ENCODE data around the gene HIRA.

The HIRA gene

GRCh38 chr22:19457828-19458428 is 26.4 kb upstream of the HIRA start:
- no peak overlapping the region for H3K9ac ChIP-seq (ENCODE audit: low read depth, low read length)
- no peak overlapping the region for H3K27ac ChIP-seq (ENCODE audit: low read length)
- no peaks in the 10 kb centered on the region for H3K27me3 ChIP-seq (ENCODE audit: insufficient read depth, low read length)
- H3K4me3 ChIP-seq (ENCODE audit: low read length): no peak overlapping the region
- peaks cover 77% of the 10 kb centered on the region for H3K36me3 ChIP-seq (ENCODE audit: insufficient read depth, low read depth, low read length)
- H3K9me3 ChIP-seq (ENCODE audit: insufficient read depth, low read depth, low read length): no peaks in the 10 kb centered on the region
- H3K4me1 ChIP-seq (ENCODE audit: insufficient read depth, low read length): no peaks in the 10 kb centered on the region

GRCh38 chr22:19456541-19456940 is 25.0 kb upstream of the HIRA start:
- Histone ChIP-seq H3K9ac (ENCODE audit: low read depth, low read length) (no peak overlapping the region), H3K9me3 (ENCODE audit: insufficient read depth, low read depth, low read length) (no peaks in the 10 kb centered on the region), H3K4me3 (ENCODE audit: low read length) (no peak overlapping the region), H3K27ac (ENCODE audit: low read length) (no peak overlapping the region), H3K36me3 (ENCODE audit: insufficient read depth, low read depth, low read length) (peaks cover 85% of the 10 kb centered on the region), H3K27me3 (ENCODE audit: insufficient read depth, low read length) (no peaks in the 10 kb centered on the region), H3K4me1 (ENCODE audit: insufficient read depth, low read length) (no peaks in the 10 kb centered on the region)

GRCh38 chr22:19455585-19456370 is 24.2 kb upstream of the HIRA start:
- no peak overlapping the region for H3K9ac ChIP-seq (ENCODE audit: low read depth, low read length)
- no peaks in the 10 kb centered on the region for H3K27me3 ChIP-seq (ENCODE audit: insufficient read depth, low read length)
- H3K27ac ChIP-seq (ENCODE audit: low read length): no peak overlapping the region
- peaks cover 85% of the 10 kb centered on the region for H3K36me3 ChIP-seq (ENCODE audit: insufficient read depth, low read depth, low read length)
- H3K4me3 ChIP-seq (ENCODE audit: low read length): no peak overlapping the region
- no peaks in the 10 kb centered on the region for H3K9me3 ChIP-seq (ENCODE audit: insufficient read depth, low read depth, low read length)
- H3K4me1 ChIP-seq (ENCODE audit: insufficient read depth, low read length): no peaks in the 10 kb centered on the region

DNA sequence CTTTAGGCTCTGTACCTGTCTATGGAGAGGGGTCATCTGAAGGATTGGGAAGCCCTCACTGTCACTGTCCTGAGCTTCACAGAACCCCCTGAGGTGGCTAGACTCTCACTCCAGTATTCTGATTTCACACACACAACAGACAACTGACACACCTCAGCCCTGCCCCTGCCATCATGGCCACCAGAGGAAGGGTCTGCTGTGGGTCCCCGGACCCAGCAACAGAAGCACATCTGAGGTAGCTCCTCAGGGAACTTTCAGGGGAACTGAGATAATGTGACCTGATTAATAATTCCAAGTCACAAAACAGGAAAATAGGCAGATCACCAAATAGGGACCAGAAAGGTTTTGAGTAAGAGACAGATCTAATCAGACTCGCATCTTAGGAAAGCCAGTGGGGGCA is 23.5 kb upstream of the HIRA start:
- Histone ChIP-seq H3K4me3 (ENCODE audit: low read length) (no peak overlapping the region), H3K4me1 (ENCODE audit: insufficient read depth, low read length) (no peaks in the 10 kb centered on the region), H3K36me3 (ENCODE audit: insufficient read depth, low read depth, low read length) (peaks cover 88% of the 10 kb centered on the region), H3K27me3 (ENCODE audit: insufficient read depth, low read length) (no peaks in the 10 kb centered on the region), H3K9me3 (ENCODE audit: insufficient read depth, low read depth, low read length) (no peaks in the 10 kb centered on the region), H3K9ac (ENCODE audit: low read depth, low read length) (no peak overlapping the region), H3K27ac (ENCODE audit: low read length) (no peak overlapping the region)

DNA sequence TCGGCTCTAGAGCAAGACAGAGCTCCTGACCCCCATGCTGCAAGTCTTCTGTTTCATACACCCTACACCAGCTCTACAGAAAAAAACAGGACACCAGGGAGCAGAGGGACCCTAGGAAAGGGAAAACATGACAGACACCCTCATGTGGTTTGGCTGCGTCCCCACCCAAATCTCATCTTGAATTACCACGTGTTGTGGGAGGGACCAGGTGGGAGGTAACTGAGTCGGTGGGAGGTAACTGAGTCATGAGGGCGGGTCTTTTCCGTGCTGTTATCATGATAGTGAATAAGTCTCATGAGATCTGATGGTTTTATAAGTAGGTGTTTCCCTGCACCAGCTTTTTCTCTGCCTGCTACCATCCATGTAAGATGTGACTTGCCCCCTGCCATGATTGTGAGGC is 22.6 kb upstream of the HIRA start:
- no peaks in the 10 kb centered on the region for H3K9me3 ChIP-seq (ENCODE audit: insufficient read depth, low read depth, low read length)
- H3K27me3 ChIP-seq (ENCODE audit: insufficient read depth, low read length): no peaks in the 10 kb centered on the region
- H3K9ac ChIP-seq (ENCODE audit: low read depth, low read length): no peak overlapping the region
- H3K4me1 ChIP-seq (ENCODE audit: insufficient read depth, low read length): no peaks in the 10 kb centered on the region
- no peak overlapping the region for H3K27ac ChIP-seq (ENCODE audit: low read length)
- no peak overlapping the region for H3K4me3 ChIP-seq (ENCODE audit: low read length)
- peaks cover 91% of the 10 kb centered on the region for H3K36me3 ChIP-seq (ENCODE audit: insufficient read depth, low read depth, low read length)

DNA sequence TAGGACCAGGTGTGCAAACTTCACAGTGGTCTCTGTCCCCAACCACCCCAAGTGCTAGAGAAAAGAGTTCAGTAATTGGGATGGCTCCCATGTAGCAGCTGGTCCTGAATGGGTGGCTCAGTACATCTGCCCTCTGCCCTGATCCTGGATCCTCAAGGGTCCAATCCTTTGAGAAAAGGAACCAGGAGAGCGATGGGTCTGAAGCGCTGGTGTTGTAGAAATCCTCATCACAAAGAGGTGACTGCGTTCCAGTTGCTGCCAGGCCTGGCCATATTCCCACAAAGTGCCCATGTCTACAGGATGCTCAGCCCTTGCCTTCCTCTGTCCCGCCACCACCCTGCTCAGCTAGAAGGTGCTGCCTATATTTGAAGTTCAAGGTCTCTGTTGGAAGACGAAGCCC is 22.2 kb upstream of the HIRA start:
- no peak overlapping the region for H3K4me3 ChIP-seq (ENCODE audit: low read length)
- no peak overlapping the region for H3K27ac ChIP-seq (ENCODE audit: low read length)
- H3K4me1 ChIP-seq (ENCODE audit: insufficient read depth, low read length): no peaks in the 10 kb centered on the region
- peaks cover 88% of the 10 kb centered on the region for H3K36me3 ChIP-seq (ENCODE audit: insufficient read depth, low read depth, low read length)
- no peaks in the 10 kb centered on the region for H3K27me3 ChIP-seq (ENCODE audit: insufficient read depth, low read length)
- no peak overlapping the region for H3K9ac ChIP-seq (ENCODE audit: low read depth, low read length)
- no peaks in the 10 kb centered on the region for H3K9me3 ChIP-seq (ENCODE audit: insufficient read depth, low read depth, low read length)

DNA sequence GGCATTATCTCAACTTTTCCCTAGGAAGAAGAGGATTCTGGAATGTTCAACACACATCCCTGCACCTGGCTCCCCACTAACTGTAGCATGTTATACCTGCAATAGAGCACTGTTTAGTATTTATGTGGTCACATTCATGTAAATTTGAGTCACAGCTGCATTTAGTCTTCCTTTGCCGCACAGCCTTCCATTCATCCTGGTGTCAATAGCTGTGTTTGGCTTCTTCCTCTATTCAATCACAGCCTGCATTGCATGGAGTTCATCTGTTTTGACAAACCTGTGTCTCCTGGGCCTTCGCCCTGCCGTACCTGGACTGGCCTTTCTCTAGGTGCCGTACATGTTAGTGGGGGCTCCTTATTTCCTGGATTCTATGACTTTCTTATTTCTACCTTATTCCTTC is 20.0 kb upstream of the HIRA start:
- H3K27ac ChIP-seq (ENCODE audit: low read length): no peak overlapping the region
- H3K36me3 ChIP-seq (ENCODE audit: insufficient read depth, low read depth, low read length): peaks cover 74% of the 10 kb centered on the region
- peaks cover 2% of the 10 kb centered on the region; the same call in 1 of the 2 replicates for H3K4me1 ChIP-seq (ENCODE audit: insufficient read depth, low read length)
- H3K4me3 ChIP-seq (ENCODE audit: low read length): no peak overlapping the region
- no peaks in the 10 kb centered on the region for H3K9me3 ChIP-seq (ENCODE audit: insufficient read depth, low read depth, low read length)
- no peak overlapping the region for H3K9ac ChIP-seq (ENCODE audit: low read depth, low read length)
- H3K27me3 ChIP-seq (ENCODE audit: insufficient read depth, low read length): peaks cover 3% of the 10 kb centered on the region

GRCh38 chr22:19450363-19451175 is 19.0 kb upstream of the HIRA start:
- Histone ChIP-seq H3K4me1 (ENCODE audit: insufficient read depth, low read length) (peaks cover 2% of the 10 kb centered on the region; the same call in 1 of the 2 replicates), H3K9me3 (ENCODE audit: insufficient read depth, low read depth, low read length) (no peaks in the 10 kb centered on the region), H3K27me3 (ENCODE audit: insufficient read depth, low read length) (peaks cover 10% of the 10 kb centered on the region), H3K36me3 (ENCODE audit: insufficient read depth, low read depth, low read length) (peaks cover 64% of the 10 kb centered on the region), H3K9ac (ENCODE audit: low read depth, low read length) (no peak overlapping the region), H3K4me3 (ENCODE audit: low read length) (no peak overlapping the region), H3K27ac (ENCODE audit: low read length) (no peak overlapping the region)

DNA sequence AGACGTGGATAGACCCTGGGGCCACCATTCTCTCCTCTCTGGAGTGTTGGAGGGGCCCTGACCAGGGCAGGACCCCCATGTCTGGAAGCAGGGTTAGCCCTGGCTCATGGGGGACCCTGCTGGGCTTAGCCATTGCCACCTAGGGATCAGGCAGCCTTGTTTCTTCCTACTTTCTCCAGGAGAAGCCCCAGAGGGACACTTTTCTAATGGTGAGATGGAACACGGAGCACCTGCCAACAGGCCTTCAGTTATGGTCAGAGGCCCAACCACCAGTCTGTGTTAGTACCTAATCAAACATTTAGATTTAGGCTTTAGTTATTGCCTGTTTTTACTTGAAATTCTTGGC is 17.9 kb upstream of the HIRA start:
- Histone ChIP-seq H3K9me3 (ENCODE audit: insufficient read depth, low read depth, low read length) (no peaks in the 10 kb centered on the region), H3K36me3 (ENCODE audit: insufficient read depth, low read depth, low read length) (peaks cover 62% of the 10 kb centered on the region), H3K4me1 (ENCODE audit: insufficient read depth, low read length) (peaks cover 2% of the 10 kb centered on the region; the same call in 1 of the 2 replicates), H3K9ac (ENCODE audit: low read depth, low read length) (no peak overlapping the region), H3K4me3 (ENCODE audit: low read length) (no peak overlapping the region), H3K27ac (ENCODE audit: low read length) (no peak overlapping the region), H3K27me3 (ENCODE audit: insufficient read depth, low read length) (peaks cover 10% of the 10 kb centered on the region)

GRCh38 chr22:19448739-19449421 is 17.3 kb upstream of the HIRA start:
- H3K9ac ChIP-seq (ENCODE audit: low read depth, low read length): no peak overlapping the region

DNA sequence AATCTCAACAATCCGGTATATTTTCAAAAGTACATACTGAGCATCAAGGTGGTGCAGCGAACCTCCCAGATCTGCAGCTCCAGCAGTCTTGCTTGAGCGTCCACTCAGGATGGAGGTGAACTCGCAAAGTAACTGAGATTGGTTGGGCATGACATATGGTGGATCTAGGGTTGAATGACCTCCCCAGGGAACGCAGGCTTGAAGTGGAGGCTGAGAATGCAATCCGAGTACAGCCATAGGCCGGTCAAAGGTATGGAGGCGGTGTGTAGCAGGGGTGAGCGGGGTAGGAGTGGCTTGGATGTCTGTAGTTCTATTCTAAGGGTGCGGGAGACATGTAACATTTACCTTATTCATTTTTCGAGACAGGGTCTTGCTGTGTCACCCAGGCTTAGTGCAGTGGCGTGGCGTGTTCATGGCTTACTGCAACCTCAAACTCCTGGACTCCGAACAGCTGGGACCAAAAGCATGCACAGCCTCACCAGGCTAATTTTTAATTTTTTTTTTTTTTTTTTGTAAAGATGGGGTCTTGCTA is 16.6 kb upstream of the HIRA start:
- no peaks in the 10 kb centered on the region for H3K9me3 ChIP-seq (ENCODE audit: insufficient read depth, low read depth, low read length)
- peak overlapping the region; percentile 24 for H3K27ac ChIP-seq (ENCODE audit: low read length)
- H3K27me3 ChIP-seq (ENCODE audit: insufficient read depth, low read length): peaks cover 10% of the 10 kb centered on the region
- peak overlapping the region; percentile 87 for H3K4me3 ChIP-seq (ENCODE audit: low read length)
- H3K36me3 ChIP-seq (ENCODE audit: insufficient read depth, low read depth, low read length): peaks cover 62% of the 10 kb centered on the region
- H3K9ac ChIP-seq (ENCODE audit: low read depth, low read length): peak overlapping the region; percentile 88
- H3K4me1 ChIP-seq (ENCODE audit: insufficient read depth, low read length): peaks cover 2% of the 10 kb centered on the region; the same call in 1 of the 2 replicates

More at GRCh38 chr22:19448739-19449421, 17.3 kb upstream of the HIRA start:
- Histone ChIP-seq H3K27me3 (ENCODE audit: insufficient read depth, low read length) (peaks cover 10% of the 10 kb centered on the region), H3K4me3 (ENCODE audit: low read length) (peak overlapping the region; percentile 87), H3K4me1 (ENCODE audit: insufficient read depth, low read length) (peaks cover 2% of the 10 kb centered on the region; the same call in 1 of the 2 replicates), H3K36me3 (ENCODE audit: insufficient read depth, low read depth, low read length) (peaks cover 62% of the 10 kb centered on the region), H3K9me3 (ENCODE audit: insufficient read depth, low read depth, low read length) (no peaks in the 10 kb centered on the region), H3K27ac (ENCODE audit: low read length) (no peak overlapping the region)

Measured in iPS-20b (cell line).